Measurements from ENCODE around the gene IP6K1.

Gene IP6K1

DNA sequence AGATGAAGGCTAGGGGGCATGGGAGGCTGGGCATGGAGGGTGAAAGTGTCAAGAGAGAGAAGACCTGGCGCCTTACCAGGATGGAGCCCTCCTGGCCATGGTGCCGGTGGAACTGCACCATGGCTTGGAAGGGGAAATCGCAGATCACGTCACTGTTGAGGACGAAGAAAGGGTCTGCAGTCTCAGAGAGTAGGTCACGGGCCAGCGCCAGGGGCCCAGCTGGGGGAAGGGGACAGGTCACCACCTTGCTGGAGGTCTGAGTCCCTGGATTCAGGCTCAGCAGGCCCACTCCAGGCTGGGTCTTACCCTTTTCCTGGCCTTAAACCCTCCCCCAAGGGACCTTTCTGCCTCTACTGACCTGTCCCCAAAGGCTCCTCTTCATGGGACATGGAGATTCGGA lies 63.4 kb downstream of the IP6K1 start:
- DNase-seq: no peak

DNA sequence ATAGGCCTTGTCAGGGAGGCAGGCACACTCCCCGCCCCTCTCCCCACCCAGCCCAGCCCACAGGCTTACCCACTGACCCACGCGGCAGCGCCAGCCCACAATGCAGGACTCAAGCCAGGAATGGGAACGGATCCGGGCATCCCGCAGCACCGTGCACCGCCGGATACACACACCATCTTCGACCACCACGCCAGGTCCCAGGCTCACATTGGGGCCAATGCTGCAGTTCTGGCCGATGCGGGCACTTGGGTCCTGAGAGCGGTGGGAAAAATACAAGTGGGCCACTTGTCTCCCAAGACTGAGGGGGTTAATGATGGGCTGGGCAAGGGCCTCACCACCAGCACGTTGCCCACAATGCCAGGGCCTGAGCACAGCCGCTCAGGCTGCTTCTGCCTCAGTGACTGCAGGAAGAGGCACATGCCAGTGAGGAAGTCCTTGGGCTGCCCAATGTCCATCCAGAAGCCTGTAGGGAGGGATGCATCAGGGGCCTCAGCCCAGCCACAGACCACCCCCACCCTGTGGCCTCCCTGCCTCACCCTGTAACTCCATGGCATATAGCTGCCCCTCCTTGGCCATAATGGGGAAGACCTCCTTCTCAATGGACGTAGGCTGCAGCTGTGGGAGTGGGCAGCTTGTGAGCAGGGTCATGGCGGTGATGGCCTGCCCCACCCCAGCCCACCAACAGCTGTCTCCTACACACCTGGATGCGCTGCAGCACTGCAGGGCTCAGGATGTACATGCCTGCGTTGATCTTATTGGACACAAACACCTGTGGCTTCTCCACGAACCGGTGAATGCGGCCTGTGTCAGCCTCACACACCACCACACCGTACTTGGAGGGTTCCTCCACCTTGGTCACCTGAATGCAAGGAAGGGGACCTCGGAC lies 64.2 kb downstream of the IP6K1 start:
- DNase-seq: no peak

DNA sequence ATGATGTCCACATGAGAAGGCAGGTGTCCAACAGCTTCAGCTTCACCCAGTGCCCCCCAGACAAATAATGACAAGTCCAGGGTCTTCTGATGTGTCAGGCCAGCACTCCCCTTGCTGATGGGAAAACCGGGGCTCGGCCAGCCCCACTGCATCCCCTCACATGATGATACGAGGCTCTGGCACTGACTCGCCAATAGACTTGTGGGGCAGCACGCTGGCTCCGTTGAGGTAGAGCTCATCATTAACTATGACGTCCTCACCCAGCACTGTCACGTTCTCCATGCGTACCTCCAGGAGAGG lies 64.8 kb downstream of the IP6K1 start:
- no peak for DNase-seq

DNA sequence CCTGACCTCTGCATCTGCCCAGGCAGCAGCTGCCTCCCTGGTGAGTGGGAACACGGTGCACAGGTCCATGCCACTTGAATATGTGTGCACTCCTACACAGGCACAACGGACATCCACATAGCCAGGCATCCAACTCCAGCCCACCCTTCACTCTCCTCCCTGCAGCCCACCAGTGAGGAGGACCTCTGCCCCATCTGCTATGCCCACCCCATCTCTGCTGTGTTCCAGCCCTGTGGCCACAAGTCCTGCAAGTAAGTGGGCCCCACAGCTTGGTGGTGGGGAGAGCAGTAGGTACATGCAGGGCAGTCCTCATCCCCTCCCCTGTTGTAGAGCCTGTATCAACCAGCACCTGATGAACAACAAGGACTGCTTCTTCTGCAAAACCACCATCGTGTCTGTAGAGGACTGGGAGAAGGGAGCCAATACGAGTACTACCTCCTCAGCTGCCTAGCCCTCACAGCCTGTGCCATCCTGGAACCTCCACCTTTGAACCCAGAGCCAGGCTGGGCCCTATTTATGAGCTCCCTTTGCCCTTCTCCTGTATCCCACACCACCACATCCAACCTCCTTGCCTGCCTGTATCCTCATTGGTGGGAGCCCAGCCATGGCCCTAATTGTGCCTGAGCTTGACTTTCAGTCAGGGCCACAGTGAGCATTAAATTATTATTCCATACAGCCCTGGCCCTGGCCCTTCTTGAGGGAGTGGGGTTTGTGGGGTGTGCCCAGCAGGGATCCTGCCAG lies 65.3 kb downstream of the IP6K1 start:
- no peak for DNase-seq

DNA sequence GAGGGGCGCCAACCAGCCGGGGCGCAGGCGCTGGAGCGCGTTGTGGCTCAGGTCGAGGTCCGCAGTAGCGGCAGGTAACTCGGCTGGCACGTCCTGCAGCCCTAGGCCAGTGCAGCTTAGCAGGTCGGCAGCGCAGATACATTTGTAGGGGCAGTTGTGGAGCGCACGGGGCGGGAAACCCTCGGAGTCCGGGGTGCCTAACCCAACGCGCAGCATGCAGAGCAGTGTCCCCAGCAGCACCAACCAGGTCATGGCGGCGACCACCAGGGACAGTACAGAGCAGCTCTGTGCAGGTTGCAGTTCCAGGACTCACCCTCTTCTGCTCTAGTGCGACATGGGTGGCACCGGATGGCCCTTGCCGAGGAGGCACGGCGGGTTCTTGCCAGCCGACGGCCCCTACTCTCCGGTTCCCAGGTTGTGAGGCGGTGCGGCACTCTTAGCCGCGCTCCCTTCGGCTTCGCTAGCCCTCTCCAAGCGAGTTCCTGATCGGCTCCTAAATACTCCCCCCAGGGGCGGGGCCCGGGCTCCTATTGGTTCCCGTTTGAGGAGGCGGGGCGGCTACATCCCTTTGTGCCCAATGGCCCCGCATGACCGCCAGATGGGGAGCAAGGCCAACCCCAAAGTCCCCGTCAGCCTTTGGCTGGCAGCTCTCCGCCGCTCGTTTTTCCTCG lies 67.0 kb downstream of the IP6K1 start, which contains the start of gene AMIGO3:
Gene AMIGO3 (minus strand): TSS at position 471 of the 671 bp plus-strand sequence. CDS start 219 bp downstream, at position 252.
- peak; percentile 87 for DNase-seq

DNA sequence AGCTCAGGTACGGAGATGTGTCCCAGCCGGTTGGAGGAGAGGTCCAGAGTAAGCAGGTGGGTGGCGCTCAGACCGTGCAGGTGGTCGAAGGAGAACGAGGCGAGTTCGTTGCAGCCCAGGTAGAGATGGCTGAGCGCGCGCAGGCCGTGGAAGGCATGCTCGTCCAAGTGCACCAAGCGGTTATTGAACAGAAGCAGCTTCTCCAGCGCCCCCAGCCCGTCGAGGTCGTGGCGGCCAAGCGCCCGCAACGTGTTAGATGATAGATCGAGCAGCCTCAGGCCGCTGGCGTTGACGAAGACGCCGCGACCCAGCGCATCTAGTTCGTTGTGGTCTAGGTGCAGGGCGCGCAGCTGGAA lies 67.5 kb downstream of the IP6K1 start:
- no peak for DNase-seq

DNA sequence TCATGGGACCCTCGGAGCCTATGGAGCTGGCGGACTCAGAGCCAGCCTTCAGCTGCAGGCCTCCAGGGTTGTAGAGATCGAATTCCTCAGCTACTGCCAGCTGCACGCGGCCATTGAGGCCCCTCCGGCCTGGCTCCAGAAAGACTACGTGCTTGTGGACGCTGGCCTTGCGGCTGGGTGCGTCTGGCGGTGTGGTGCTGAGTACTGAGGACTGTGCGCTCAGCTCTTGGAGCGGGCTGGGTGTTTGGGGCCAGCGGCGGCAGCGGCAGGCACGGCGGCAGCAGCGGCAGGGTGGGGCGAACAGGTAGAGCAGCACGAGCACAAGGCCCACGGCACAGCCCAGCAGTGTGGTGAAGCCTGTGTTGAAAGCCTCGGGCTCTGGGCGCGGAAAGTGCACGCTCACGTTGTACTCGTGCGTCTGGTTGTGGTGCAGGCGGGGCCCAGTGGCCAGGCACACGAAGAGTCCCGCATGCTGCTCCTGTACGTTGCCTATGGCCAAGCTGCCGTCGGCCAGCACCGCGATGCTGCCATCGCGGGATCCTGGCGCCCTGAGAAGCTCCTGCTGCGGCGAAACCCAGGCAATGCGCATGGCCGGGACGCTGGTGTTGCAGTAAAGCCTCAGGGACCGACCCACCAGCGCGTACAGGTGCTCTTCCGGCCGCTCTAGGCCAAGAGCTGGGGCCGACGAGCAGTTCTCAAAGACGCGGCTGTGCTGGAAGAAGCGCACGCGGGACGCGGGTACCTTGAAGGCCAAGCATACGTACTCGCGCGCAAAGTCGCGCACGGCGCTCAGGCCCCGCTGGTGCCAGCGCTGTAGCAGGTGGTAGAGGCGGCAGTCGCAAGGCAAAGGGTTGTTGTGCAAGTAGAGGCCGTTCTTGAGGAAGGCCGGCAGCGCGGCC lies 68.1 kb downstream of the IP6K1 start:
- DNase-seq: peak; percentile 19

DNA sequence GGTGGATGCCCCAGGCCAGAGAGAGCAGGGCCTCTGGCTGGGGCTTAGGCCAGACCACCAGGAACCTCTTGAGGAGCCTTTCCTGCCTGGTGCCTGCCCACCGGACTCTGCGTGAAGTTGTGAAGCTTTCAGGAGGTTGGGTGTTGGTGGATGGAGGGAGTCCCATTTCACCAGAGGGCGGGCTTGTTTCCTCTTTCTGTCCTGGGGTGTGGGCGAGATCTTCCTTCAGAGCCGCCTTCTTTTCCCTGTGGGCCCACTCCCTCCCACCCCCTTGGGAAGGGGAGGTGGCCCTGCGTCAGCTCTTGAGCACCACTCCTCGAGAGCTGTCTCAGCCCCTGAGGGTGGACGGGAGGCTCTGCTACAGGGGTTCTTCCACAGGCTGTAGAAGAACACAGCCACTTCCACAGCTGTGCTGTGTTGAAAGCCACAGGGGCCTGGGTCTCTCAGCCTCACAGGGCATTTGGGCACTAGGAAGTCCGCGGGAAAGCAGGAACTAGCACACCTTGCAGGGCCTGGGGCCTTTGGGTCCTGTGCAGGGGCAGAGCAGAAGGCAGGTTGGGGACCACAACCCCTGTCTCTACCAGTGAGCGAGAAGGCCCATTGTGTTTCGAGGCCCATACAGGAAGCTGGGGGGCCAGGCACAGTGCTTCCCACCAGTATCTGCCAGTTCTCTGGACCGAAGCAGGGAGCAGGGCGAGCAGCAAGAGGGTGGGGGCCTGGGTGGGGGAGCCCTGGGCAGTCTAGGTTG lies 69.0 kb downstream of the IP6K1 start:
- no peak for DNase-seq

DNA sequence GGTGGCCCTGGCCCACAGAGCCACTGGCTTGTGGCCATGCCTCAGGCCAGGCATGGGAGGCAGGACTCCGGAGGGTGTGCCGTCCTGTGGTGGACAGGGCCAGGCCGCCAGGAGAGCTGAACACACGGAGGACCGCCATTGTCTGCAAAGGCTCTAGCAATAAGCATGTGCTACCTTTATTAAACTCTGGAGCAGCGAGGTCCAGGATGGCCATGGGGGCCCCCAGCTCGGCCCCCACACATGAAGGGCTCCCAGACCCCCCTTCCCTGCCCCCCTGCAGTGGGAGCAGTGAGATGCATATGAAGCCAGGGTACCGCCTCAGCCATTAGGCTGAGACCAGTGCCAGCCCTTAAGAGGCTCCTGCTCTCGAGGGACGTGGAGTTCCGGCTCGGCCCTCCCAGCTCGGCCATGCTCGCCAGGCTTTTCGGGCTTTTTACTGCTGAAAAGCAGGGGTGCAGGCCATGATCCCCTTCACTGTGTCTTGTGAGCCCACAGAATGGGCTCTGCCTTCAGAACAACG lies 69.6 kb downstream of the IP6K1 start:
- DNase-seq: no peak

DNA sequence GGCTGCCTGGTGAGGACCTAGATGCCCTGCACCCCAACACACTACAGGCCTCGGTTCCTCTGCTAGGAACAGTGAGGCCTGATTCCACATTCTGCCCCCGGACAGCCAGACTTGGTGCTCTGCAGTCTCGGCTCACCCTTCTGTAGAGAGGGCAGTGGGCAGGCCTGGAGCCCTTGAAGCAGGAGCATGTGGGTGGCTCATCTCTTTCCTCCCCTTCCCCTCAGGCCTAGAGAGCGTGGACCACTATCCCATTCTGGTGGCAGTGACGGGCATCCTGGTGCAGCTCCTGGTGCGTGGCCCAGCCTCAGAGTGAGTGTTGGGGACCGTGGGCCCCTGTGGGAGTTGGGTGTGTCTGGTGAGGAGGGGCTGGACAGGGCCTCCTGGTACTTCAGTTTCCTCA lies 70.2 kb downstream of the IP6K1 start:
- DNase-seq: no peak

DNA sequence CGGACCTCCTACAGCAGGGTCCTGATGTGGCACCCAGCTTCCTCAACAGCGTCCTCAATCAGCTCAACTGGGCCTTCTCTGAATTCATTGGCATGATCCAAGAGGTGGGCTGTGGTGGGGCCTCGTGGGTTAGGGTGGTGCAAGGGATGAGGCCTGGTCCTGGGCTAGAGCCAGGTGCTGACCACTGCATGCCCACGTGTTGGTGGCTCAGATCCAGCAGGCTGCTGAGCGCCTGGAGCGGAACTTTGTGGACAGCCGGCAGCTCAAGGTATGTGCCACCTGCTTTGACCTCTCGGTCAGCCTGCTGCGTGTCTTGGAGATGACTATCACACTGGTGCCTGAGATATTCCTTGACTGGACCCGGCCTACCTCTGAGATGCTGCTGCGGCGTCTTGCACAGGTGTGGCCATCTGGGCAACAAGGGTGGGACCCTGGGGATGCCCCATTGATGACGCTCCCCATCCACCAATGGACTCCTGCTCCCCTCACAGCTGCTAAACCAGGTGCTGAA lies 70.7 kb downstream of the IP6K1 start:
- no peak for DNase-seq

DNA sequence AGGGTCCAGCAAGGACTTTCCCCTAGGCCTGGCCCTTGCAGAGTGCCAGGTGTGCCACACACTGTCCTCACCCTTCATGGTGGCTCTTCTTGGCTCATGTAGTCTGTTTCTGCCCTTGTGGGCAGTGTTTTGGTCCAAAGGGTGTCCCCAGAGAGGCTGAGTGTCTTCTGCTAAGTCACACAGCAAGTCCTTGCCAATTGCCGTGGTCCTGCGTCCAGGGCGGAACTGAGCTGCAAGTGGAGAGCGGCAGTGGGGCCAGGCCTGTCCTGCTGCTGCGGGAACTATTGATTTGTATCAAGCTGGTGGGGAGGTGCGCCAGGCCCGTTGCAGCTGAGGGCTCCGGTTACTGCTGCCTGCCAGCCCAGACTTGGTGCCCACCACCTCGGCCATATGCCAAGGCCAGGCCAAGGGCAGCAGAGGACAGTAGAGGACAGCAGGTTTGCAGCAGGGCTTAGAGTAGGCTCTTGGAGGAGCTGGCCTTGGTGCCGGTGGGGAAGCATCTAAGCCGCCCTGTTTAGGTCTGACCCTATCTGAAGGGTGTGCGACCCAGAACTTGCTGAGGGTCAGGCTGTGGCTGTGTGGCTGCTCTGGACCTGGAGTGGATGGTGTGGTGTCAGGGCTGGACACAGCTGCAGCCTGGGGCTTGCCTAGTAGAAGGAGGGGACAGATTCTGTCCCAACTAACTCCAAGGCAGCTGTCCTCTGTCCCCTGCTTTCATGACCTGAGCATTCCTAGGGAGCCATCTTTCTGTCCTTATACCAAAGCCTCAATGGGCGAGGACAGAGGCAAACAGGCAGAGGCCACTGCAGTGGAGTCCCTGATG lies 71.4 kb downstream of the IP6K1 start:
- no peak for DNase-seq

DNA sequence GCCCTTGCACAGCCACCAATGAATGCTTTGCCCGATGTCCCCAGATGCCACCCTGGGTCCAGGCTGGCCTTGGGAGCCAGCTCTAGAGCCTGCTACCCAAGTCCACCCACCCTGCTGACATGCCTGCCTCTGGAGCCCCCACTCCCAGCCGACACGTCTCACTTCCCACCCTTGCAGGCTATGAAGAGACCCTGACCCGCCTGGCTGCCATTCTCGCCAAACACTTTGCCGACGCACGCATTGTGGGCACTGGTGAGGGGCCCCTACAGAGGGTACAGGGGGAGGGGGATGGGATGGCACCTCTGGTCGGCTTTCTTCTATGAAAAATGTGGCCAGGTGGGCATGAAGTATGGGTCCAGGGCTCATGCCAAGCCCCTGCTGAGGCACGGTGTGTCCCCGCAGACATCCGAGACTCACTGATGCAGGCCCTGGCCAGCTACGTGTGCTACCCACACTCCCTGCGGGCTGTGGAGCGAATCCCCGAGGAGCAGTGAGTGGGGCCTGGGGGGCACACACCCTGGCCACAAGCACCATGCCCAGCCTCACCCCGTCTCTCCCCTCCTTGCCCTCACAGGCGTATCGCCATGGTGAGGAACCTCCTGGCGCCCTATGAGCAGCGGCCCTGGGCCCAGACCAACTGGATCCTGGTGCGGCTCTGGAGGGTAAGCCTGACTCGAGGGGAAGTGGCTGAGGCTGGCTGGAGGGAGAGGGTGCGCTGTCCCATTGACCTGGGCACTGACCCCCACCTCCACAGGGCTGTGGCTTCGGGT lies 72.8 kb downstream of the IP6K1 start:
- no peak for DNase-seq

DNA sequence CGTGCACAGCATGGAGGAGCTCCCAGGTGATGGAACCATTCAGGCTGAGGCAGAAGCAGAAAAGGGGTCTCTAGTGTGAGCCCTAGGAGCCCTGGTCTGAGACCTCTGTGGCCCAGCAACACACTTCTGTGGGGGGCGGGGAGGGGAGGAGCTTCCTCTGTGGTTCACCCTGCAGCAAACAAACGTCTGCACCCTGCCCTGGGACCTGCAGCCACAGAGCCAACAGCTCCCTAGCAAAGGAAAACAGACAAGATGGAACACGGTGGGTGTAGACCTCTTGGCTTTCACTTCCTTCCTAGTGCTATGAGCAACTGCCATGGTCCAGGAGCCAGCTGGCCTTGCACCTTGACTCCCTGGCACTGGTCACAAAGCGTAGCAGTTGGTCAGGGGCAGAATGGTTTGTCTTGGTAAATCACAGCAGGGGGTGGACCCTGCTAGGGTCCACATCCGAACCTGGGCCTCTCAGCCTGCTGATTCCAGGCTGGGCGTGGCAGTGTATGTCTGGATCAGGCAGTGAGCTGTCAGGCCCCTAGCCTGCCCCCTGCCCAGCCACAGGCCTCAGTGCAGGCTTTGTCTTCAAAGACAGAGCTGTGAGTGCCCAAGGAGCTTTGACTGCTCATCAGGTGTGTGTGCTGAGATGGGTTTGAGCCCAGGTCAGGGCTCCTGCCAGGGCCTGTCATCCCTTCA lies 73.6 kb downstream of the IP6K1 start:
- DNase-seq: no peak

DNA sequence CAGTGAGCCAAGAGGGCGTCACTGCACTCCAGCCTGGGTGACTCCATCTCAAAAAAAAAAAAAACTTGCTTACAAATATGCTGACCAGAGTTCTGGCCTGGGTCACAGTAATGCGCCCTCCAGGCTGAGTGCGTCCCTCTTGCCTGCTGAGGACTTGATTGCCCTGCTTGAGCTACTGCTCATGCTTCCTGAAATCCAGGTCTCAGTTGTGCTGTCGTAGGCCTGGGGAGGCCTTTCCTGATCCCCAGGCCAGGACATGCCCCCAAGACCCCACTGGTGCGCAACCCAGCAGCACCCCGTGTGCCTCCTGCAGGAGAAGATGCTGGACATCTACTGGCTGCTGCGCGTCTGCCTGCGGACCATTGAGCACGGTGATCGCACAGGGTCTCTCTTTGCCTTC lies 74.2 kb downstream of the IP6K1 start:
- no peak for DNase-seq

DNA sequence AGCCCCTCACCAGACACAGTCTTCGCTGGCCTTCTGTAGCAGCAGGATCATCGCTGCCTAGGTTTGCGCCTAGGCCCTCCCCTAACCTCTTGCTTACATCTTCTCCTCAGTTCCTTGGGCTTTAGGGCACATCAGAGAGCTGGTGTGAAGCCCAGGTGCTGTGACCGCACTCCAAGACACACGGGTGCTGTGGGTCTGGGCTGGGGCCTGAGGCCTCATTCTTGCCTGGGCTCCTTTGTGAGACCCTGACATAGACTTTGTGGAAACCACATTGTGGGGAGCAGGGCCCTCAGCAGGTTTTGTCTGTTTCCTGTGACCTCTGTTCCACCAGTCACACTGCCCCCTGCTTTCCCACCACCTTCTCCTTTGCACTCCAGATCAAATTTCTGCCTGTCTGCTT lies 74.9 kb downstream of the IP6K1 start:
- no peak for DNase-seq

DNA sequence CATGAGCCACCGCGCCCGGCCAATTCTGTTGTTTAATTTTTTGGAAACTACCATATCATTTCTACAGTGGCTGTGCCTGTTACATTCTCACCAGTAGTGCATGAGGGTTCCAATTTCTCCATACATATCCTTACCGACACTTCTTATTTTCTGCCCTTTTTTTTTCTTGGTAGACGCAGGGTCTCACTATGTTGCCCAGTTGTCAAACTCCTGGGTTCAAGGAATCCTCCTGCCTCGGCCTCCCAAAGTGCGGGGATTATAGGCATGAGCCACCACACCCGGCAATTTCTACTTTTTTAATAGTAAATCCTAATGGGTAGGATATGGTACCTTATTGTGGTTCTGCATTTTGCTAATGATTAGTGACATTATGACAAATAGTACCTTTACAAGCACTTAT lies 76.5 kb downstream of the IP6K1 start:
- DNase-seq: no peak

DNA sequence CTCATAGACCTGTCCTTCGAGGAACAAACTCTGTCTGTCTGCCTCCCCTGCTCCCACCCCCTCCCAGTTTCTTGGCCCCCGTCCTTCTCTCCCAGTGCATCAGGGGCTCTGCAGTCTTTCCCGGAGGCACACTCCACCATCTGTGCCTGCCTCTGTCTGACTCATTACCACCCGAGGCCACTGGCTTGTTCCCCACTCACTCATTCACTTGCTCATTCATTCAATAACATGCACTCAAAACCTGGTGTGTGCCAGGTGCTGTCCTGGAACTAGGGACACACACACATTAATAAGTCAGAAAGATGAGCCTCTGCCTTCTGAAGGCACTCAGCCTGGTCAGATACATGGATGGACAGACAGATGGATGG lies 79.2 kb downstream of the IP6K1 start:
- no peak for DNase-seq

DNA sequence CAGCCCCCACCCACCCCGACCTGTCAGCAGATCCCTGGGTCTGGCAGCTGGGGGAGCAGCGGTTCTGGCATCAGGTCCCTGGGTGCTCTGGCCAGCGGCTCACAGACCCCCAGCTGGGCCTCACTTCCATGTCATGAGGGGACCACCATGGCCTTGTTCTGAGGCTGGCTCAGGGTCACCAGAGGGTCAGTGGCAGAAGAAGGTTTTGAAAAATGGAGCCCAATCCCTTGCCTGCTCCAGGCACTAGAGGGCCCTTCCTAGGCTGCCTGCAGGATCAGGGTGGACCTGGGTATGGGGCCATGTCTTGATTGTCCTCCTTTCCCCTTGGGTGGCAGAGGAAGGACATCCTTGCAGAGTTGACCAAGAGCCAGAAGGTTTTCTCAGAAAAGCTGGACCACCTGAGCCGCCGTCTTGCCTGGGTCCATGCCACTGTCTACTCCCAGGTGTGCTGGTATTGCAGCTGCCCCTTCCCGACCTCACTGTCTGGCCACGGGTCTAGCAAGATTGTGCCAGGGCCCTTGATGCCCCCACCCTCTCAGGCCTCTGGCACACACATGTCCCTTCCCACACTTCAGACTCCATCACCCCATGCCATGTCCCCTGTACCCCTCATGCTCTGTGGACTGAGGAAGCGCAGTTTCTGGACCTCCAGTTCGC lies 79.8 kb downstream of the IP6K1 start:
- no peak for DNase-seq

All from NCI-H1105 (cell line).